SU-DHL-6 (cell line): ENCODE results near the gene DNAH3.
"Not testable (repeated sequence)": the region's sequence is repeated elsewhere in the genome, so short reads cannot be mapped to it uniquely, and the experiment has no call there.

Experiments
- H2AFZ ChIP-seq: fragments of 200-600 bp; sonication (generic); 2 replicates; pipeline ENCODE4 v1.6.1; 2014; ENCODE audit warnings: low read depth, mild to moderate bottlenecking, moderate library complexity, mixed read lengths, antibody characterized with exemption, low read length; ENCODE audit not compliant: severe bottlenecking
- H3F3A ChIP-seq: fragments of 200-600 bp; shearing (Covaris generic); 2 replicates; pipeline ENCODE4 v1.6.0; 2016; ENCODE audit warnings: antibody characterized with exemption, mild to moderate bottlenecking; ENCODE audit not compliant: insufficient read depth
- H3K27ac ChIP-seq: fragments of 200-600 bp; sonication (generic); 2 replicates; pipeline ENCODE4 v1.5.1; 2016; ENCODE audit warnings: low read depth, mild to moderate bottlenecking, low read length, moderate library complexity, mixed read lengths
- H3K27me3 ChIP-seq: fragments of 200-600 bp; sonication (generic), shearing (Covaris generic); 2 replicates; pipeline ENCODE4 v1.6.0; 2014; ENCODE audit warnings: mild to moderate bottlenecking, low read length
- H3K36me3 ChIP-seq: fragments of 200-600 bp; sonication (generic); 2 replicates; pipeline ENCODE4 v1.6.1; 2014; ENCODE audit warnings: mild to moderate bottlenecking, low read length, mixed read lengths
- H3K4me2 ChIP-seq: fragments of 300-600, 200-600 bp; shearing (Covaris generic), sonication (generic); 2 replicates; pipeline ENCODE4 v1.6.0; 2014; ENCODE audit warnings: low read length, low read depth, mild to moderate bottlenecking; ENCODE audit not compliant: poor library complexity, severe bottlenecking
- H3K4me3 ChIP-seq: fragments of 200-600 bp; sonication (generic); 2 replicates; pipeline ENCODE4 v1.5.1; 2014; ENCODE audit warnings: antibody characterized with exemption, low read length, mild to moderate bottlenecking, mixed read lengths; ENCODE audit not compliant: insufficient read depth, poor library complexity, severe bottlenecking
- H3K79me2 ChIP-seq: fragments of 200-600 bp; sonication (generic); 2 replicates; pipeline ENCODE4 v1.6.1; 2014; ENCODE audit warnings: mild to moderate bottlenecking, low read length, moderate library complexity; ENCODE audit not compliant: insufficient read depth
- H3K9ac ChIP-seq: fragments of 200-600 bp; sonication (generic); 2 replicates; pipeline ENCODE4 v1.7.0; 2014; ENCODE audit warnings: mild to moderate bottlenecking, low read length
- H3K9me2 ChIP-seq: fragments of 200-600 bp; sonication (generic); replicated peaks from 2 replicates; pipeline ENCODE4 v1.6.1; 2014; ENCODE audit warnings: low read length; ENCODE audit not compliant: insufficient read depth
- H3K9me3 ChIP-seq: fragments of 200-600 bp; sonication (generic); 2 replicates; pipeline ENCODE4 v1.6.1; 2014; ENCODE audit warnings: low read length, mixed read lengths; ENCODE audit not compliant: insufficient read depth
- H4K20me1 ChIP-seq: fragments of 200-600 bp; sonication (generic); 2 replicates; pipeline ENCODE4 v1.6.1; 2014; ENCODE audit warnings: low read depth, mild to moderate bottlenecking, antibody characterized with exemption, low read length, moderate library complexity, mixed read lengths
- CTCF ChIP-seq: fragments of 200-600 bp; sonication (generic); IDR thresholded peaks from one replicate; pipeline ENCODE4 v1.5.1; 2017; ENCODE audit warnings: antibody characterized with exemption, mild to moderate bottlenecking, low read length, moderate library complexity; ENCODE audit not compliant: insufficient read depth, poor library complexity, severe bottlenecking
- EZH2phosphoT487 ChIP-seq: fragments of 200-600 bp; sonication (generic), shearing (Covaris generic); conservative IDR thresholded peaks from 2 replicates; pipeline ENCODE4 v1.6.1; 2018; ENCODE audit warnings: mild to moderate bottlenecking, antibody characterized with exemption, low read length, moderate library complexity, mixed read lengths

Gene DNAH3

DNA sequence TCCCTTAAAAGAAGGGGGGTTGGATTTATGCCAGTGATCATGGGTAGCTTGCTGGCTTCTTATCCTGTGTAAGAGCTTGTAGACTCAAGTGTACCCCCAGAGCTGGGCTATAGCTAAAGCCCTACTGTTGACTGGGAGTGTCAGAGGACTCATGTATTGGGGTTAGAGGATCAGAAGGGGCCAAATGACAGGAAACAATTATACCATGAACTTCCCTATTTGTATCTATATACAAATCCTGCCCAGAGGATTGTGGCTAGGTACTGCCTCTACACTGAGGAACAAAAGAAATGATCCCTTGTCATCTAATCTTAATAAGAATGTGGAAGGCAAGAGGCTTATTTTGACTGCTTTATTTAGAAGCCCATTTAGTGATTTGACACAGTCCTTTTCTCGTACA lies 46.5 kb upstream of the DNAH3 start:
- Histone ChIP-seq H3K9me2 (no peaks in the 10 kb centered on the region), H3K9me3 (no peaks in the 10 kb centered on the region), H2AFZ (no peak overlapping the region), H3F3A (no peaks in the 10 kb centered on the region), H3K79me2 (no peaks in the 10 kb centered on the region), H3K9ac (no peak overlapping the region), H3K27me3 (no peaks in the 10 kb centered on the region), H3K4me2 (no peak overlapping the region), H3K27ac (no peak overlapping the region), H3K36me3 (no peaks in the 10 kb centered on the region), H4K20me1 (no peaks in the 10 kb centered on the region), H3K4me3 (no peak overlapping the region)
- TF ChIP-seq EZH2phosphoT487 = no peak
- no peak for TF ChIP-seq CTCF

DNA sequence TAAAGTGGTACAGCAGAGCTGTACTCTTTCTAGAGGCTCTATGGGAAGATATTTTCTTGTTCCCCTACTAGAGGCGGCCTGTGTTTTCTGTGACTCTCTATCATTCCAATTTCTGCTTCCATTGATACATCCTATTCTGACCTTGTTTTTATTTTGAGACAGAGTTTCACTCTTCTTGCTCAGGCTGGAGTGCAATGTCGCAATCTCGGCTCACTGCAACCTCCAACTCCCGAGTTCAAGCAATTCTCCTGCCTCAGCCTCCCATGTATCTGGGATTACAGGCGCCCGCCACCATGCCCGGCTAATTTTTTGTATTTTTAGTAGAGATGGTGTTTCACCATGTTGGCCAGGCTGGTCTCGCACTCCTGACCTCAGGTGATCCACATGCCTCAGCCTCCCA lies 44.7 kb upstream of the DNAH3 start:
- H3K79me2 ChIP-seq, H3F3A ChIP-seq, H3K4me3 ChIP-seq, H3K36me3 ChIP-seq, H3K27me3 ChIP-seq, H3K4me2 ChIP-seq, H3K9ac ChIP-seq, H2AFZ ChIP-seq, H3K9me3 ChIP-seq, H4K20me1 ChIP-seq, H3K27ac ChIP-seq, H3K9me2 ChIP-seq: not testable (repeated sequence)

- Histone ChIP-seq H3K4me2 (no peak overlapping the region), H3K9me3 (no peaks in the 10 kb centered on the region), H3K9me2 (no peaks in the 10 kb centered on the region), H4K20me1 (no peaks in the 10 kb centered on the region), H2AFZ (no peak overlapping the region), H3K27me3 (no peaks in the 10 kb centered on the region), H3K27ac (no peak overlapping the region), H3K4me3 (no peak overlapping the region), H3K9ac (no peak overlapping the region), H3K79me2 (no peaks in the 10 kb centered on the region), H3K36me3 (no peaks in the 10 kb centered on the region), H3F3A (no peaks in the 10 kb centered on the region)
- no peak for TF ChIP-seq EZH2phosphoT487
- TF ChIP-seq CTCF = no peak
Measured at GRCh38 chr16:21194771-21195301, 44.2 kb upstream of the DNAH3 start.

- H3K36me3 ChIP-seq = no peaks in the 10 kb centered on the region
- H3K4me3 ChIP-seq = no peak overlapping the region
- H3K27me3 ChIP-seq = no peaks in the 10 kb centered on the region
- TF ChIP-seq CTCF (no peak), EZH2phosphoT487 (no peak)
- no peak overlapping the region for H3K4me2 ChIP-seq
- H4K20me1 ChIP-seq = no peaks in the 10 kb centered on the region
- H3K9me3 ChIP-seq = no peaks in the 10 kb centered on the region
- H3K79me2 ChIP-seq = no peaks in the 10 kb centered on the region
- no peak overlapping the region for H3K27ac ChIP-seq
- no peaks in the 10 kb centered on the region for H3F3A ChIP-seq
- H2AFZ ChIP-seq = no peak overlapping the region
- H3K9ac ChIP-seq = no peak overlapping the region
- H3K9me2 ChIP-seq = no peaks in the 10 kb centered on the region
Measured at GRCh38 chr16:21192991-21193390, 42.3 kb upstream of the DNAH3 start.
